Measurements from ENCODE around the gene SUGCT.

SUGCT gene

GRCh38 chr7:40457776-40458480 lies 323.1 kb downstream of the SUGCT start:
- no peak for TF ChIP-seq CTCF (IDR thresholded peaks at IDR 0.05; ENCODE audit: low read depth, low read length)

GRCh38 chr7:40463446-40463845 lies 328.6 kb downstream of the SUGCT start:
- no peak for TF ChIP-seq CTCF (IDR thresholded peaks at IDR 0.05; ENCODE audit: low read depth, low read length)

More at GRCh38 chr7:40457776-40458480, 323.1 kb downstream of the SUGCT start:
- DNase-seq (ENCODE audit: extremely low read depth, low read depth) = no peak

GRCh38 chr7:40468891-40469864 lies 334.4 kb downstream of the SUGCT start:
- no peak for DNase-seq (ENCODE audit: extremely low read depth, low read depth)
- TF ChIP-seq CTCF (IDR thresholded peaks at IDR 0.05; ENCODE audit: low read depth, low read length) = no peak

More at GRCh38 chr7:40463446-40463845, 328.6 kb downstream of the SUGCT start:
- no peak for DNase-seq (ENCODE audit: extremely low read depth, low read depth)

GRCh38 chr7:40470091-40470592 lies 335.3 kb downstream of the SUGCT start:
- no peak for DNase-seq (ENCODE audit: extremely low read depth, low read depth)
- TF ChIP-seq CTCF (IDR thresholded peaks at IDR 0.05; ENCODE audit: low read depth, low read length) = no peak

GRCh38 chr7:40470817-40471216 lies 336.0 kb downstream of the SUGCT start:
- no peak for TF ChIP-seq CTCF (IDR thresholded peaks at IDR 0.05; ENCODE audit: low read depth, low read length)
- DNase-seq (ENCODE audit: extremely low read depth, low read depth) = no peak

- no peak for DNase-seq (ENCODE audit: extremely low read depth, low read depth)
- no peak for TF ChIP-seq CTCF (IDR thresholded peaks at IDR 0.05; ENCODE audit: low read depth, low read length)
Measured at GRCh38 chr7:40471891-40472290, 337.1 kb downstream of the SUGCT start.
